Chondrocyte (in vitro differentiated cells): Measurements from ENCODE around the gene CMKLR1. TPM values are rescaled to one million over a fixed set of nuclear protein-coding genes. Genes with fewer than 3 reads are reported as not detected.

Experiments
- DNase-seq: peaks from one replicate; pipeline ENCODE4 v3.0.0; 2021; ENCODE audit warnings: mixed read lengths, low spot score
- H3K27ac Mint-ChIP-seq: one replicate; pipeline ENCODE4 v1.8.0; 2021; ENCODE audit warnings: mild to moderate bottlenecking, moderate library complexity, mixed read lengths; ENCODE audit not compliant: unreplicated experiment
- H3K27me3 Mint-ChIP-seq: 2 replicates; pipeline ENCODE4 v1.8.0; 2021; ENCODE audit warnings: low read depth, mixed read lengths
- H3K36me3 Mint-ChIP-seq: 2 replicates; pipeline ENCODE4 v1.8.0; 2021; ENCODE audit warnings: low read depth, mixed read lengths
- H3K4me1 Mint-ChIP-seq: 2 replicates; pipeline ENCODE4 v1.8.0; 2021; ENCODE audit warnings: low read depth, mild to moderate bottlenecking, mixed read lengths
- H3K4me3 Mint-ChIP-seq: one replicate; pipeline ENCODE4 v1.8.0; 2021; ENCODE audit warnings: mild to moderate bottlenecking, moderate library complexity, mixed read lengths; ENCODE audit not compliant: unreplicated experiment
- H3K9me3 Mint-ChIP-seq: 2 replicates; pipeline ENCODE4 v1.8.0; 2021; ENCODE audit warnings: low read depth, mixed read lengths
- total RNA-seq: library from RNA; stranded (reverse); gene quantifications from 3 replicates; pipeline ENCODE4 v1.2.1, GENCODE V29; 2021
- TF ChIP-seq, protein P1 (sequence below): fragments of 200-600 bp; sonication (generic); IDR thresholded peaks from 2 replicates; pipeline ENCODE4 v1.5.0; 2021; ENCODE audit warnings: antibody characterized with exemption, mild to moderate bottlenecking, moderate library complexity

CMKLR1 gene
- total RNA-seq, 1 donor from 2014 or later, result 31.2 TPM

- H3K9me3 Mint-ChIP-seq, result no peaks in the 10 kb centered on the region
- H3K4me3 Mint-ChIP-seq, result no peak overlapping the region
- peaks cover 2% of the 10 kb centered on the region for H3K36me3 Mint-ChIP-seq
- no peaks in the 10 kb centered on the region for H3K27me3 Mint-ChIP-seq
- H3K27ac Mint-ChIP-seq, result peak overlapping the region; percentile 54
- TF ChIP-seq, protein P1, sequence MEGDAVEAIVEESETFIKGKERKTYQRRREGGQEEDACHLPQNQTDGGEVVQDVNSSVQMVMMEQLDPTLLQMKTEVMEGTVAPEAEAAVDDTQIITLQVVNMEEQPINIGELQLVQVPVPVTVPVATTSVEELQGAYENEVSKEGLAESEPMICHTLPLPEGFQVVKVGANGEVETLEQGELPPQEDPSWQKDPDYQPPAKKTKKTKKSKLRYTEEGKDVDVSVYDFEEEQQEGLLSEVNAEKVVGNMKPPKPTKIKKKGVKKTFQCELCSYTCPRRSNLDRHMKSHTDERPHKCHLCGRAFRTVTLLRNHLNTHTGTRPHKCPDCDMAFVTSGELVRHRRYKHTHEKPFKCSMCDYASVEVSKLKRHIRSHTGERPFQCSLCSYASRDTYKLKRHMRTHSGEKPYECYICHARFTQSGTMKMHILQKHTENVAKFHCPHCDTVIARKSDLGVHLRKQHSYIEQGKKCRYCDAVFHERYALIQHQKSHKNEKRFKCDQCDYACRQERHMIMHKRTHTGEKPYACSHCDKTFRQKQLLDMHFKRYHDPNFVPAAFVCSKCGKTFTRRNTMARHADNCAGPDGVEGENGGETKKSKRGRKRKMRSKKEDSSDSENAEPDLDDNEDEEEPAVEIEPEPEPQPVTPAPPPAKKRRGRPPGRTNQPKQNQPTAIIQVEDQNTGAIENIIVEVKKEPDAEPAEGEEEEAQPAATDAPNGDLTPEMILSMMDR, result no peak
- peaks cover 82% of the 10 kb centered on the region for H3K4me1 Mint-ChIP-seq
- DNase-seq, result no peak
Observed at GRCh38 chr12:108310489-108310888, 28.6 kb downstream of the CMKLR1 start.

- Mint-ChIP-seq H3K4me1 (peaks cover 89% of the 10 kb centered on the region), H3K27ac (peak overlapping the region; percentile 54), H3K9me3 (no peaks in the 10 kb centered on the region), H3K36me3 (no peaks in the 10 kb centered on the region), H3K4me3 (no peak overlapping the region), H3K27me3 (no peaks in the 10 kb centered on the region)
- TF ChIP-seq, protein P1, result no peak
- no peak for DNase-seq
Observed at GRCh38 chr12:108309674-108310312, 29.3 kb downstream of the CMKLR1 start.

GRCh38 chr12:108308395-108309085 is 30.6 kb downstream of the CMKLR1 start:
- TF ChIP-seq, protein P1, result no peak
- H3K9me3 Mint-ChIP-seq, result no peaks in the 10 kb centered on the region
- no peaks in the 10 kb centered on the region for H3K27me3 Mint-ChIP-seq
- H3K4me1 Mint-ChIP-seq, result peaks cover 94% of the 10 kb centered on the region
- no peak overlapping the region for H3K4me3 Mint-ChIP-seq
- no peak for DNase-seq
- no peaks in the 10 kb centered on the region for H3K36me3 Mint-ChIP-seq
- H3K27ac Mint-ChIP-seq, result peak overlapping the region; percentile 99

GRCh38 chr12:108307006-108307405 is 32.1 kb downstream of the CMKLR1 start:
- Mint-ChIP-seq H3K36me3 (no peaks in the 10 kb centered on the region), H3K9me3 (no peaks in the 10 kb centered on the region), H3K4me3 (peak overlapping the region; percentile 20), H3K27me3 (no peaks in the 10 kb centered on the region), H3K27ac (peak overlapping the region; percentile 99), H3K4me1 (peaks cover 94% of the 10 kb centered on the region)
- TF ChIP-seq, protein P1, result no peak
- DNase-seq, result no peak

DNA sequence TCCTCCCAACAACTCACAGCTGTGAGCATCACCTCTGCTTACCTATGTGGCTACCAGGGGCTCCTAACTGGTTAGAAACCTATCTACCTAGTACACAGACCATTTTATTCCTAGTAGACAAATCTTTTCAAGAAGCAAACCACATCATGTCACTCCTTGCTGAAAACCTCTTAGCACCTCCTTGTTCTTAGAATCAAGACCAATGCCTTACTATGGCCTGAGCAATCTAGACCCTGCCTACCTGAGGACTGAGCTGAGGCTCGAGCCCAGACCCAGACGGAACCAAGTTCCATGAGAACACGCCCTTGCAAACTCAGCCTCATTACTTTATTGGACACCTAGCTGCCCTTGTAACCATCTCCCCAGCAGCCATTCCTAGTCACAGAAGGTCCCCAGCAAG is 32.6 kb downstream of the CMKLR1 start:
- H3K36me3 Mint-ChIP-seq, result no peaks in the 10 kb centered on the region
- TF ChIP-seq, protein P1, result no peak
- no peaks in the 10 kb centered on the region for H3K9me3 Mint-ChIP-seq
- H3K4me3 Mint-ChIP-seq, result peak overlapping the region; percentile 20
- H3K4me1 Mint-ChIP-seq, result peaks cover 95% of the 10 kb centered on the region
- DNase-seq, result no peak
- peak overlapping the region; percentile 99 for H3K27ac Mint-ChIP-seq
- H3K27me3 Mint-ChIP-seq, result no peaks in the 10 kb centered on the region
